ENCODE data around the gene PNO1.

Gene PNO1

DNA sequence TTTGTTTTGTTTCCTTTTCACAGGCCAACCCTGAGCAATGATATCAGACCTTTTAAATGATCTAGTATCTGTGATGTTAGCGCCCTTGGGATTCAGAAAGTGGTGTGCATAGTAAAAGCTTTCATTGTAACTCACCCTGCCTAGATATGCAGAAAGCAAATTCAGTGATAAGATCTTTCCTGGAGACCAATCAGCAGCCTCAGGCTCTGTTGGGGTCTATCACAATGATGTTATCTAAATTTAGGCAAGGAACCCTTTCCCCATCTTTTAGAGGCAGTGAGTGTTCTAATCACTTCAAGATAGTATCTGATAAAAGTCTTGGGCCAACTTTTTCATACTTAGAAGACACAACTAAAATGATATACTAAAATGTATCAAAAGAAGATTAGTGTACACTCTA, 23.6 kb upstream of the PNO1 start:
- no peak for DNase-seq (ENCODE audit: low spot score)
- TF ChIP-seq, protein P1, sequence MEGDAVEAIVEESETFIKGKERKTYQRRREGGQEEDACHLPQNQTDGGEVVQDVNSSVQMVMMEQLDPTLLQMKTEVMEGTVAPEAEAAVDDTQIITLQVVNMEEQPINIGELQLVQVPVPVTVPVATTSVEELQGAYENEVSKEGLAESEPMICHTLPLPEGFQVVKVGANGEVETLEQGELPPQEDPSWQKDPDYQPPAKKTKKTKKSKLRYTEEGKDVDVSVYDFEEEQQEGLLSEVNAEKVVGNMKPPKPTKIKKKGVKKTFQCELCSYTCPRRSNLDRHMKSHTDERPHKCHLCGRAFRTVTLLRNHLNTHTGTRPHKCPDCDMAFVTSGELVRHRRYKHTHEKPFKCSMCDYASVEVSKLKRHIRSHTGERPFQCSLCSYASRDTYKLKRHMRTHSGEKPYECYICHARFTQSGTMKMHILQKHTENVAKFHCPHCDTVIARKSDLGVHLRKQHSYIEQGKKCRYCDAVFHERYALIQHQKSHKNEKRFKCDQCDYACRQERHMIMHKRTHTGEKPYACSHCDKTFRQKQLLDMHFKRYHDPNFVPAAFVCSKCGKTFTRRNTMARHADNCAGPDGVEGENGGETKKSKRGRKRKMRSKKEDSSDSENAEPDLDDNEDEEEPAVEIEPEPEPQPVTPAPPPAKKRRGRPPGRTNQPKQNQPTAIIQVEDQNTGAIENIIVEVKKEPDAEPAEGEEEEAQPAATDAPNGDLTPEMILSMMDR (IDR thresholded peaks at IDR 0.05; ENCODE audit: borderline replicate concordance, control extremely low read depth, extremely low read depth, insufficient read depth, missing control alignments), result no peak
- in situ Hi-C loops (cut with MboI; ENCODE audit: low sequenced_read_pairs, unreplicated experiment), result no loop called here

DNA sequence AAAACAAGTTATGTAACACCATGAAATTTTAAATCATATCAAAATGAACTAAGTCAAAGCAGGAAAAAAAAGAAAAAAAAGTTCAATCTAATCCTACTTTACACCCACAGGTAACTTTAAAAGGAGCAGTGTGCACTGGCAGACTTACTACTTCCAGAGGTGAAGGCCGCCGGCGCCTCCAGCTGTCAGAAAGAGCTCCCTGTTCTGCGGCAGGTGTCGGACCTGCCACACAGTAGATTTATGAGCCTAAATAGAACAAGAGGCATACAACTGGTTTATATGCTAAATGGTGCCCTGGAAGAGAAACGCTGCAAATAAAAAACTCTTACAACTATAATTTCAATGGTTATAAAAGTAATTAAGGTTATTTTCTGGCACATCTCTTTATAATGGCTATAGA, 23.1 kb upstream of the PNO1 start:
- in situ Hi-C loops (cut with MboI; ENCODE audit: low sequenced_read_pairs, unreplicated experiment), result no loop called here
- DNase-seq (ENCODE audit: low spot score), result no peak
- TF ChIP-seq, protein P1 (IDR thresholded peaks at IDR 0.05; ENCODE audit: borderline replicate concordance, control extremely low read depth, extremely low read depth, insufficient read depth, missing control alignments), result no peak

DNA sequence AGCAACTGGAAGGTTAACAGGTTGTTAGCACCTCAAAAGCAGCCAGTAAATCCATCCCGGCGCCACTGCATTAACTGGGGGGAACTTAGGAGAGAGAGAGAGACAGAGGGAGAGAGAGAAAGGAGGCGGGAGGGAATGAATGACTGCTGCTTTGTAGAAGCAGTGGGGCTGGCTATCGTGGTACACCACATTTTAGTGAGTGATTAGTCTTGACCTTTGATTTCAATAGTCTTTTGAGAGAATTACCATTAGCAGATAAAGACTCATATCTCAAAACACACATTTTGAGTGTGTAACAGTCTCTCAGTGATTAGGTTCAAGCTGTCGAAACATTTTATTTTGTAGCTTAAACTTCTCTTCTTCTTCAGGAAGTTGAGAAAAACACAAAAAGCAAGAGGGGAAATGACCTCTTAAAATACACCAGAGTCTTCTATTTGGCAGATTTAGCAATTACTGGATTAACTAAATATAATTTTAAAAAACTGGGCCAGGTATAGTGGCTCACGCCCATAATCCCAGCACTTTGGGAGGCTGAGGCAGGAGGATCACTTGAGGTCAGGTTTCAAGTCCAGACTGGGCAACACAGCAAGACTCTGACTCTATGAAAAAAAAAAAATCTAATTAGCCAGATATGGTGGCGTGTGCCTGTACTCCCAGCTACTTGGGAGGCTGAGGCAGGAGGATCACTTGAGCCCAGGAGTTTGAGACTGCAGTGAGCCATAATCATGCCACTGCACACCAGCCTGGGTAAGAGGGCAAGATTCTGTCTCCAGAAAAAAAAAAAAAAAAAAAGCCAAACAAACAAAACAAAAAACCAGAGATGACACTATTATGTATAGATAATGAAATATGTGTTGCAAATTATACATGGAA, 22.0 kb upstream of the PNO1 start:
- no peak for DNase-seq (ENCODE audit: low spot score)
- TF ChIP-seq, protein P1 (IDR thresholded peaks at IDR 0.05; ENCODE audit: borderline replicate concordance, control extremely low read depth, extremely low read depth, insufficient read depth, missing control alignments), result no peak
- in situ Hi-C loops (cut with MboI; ENCODE audit: low sequenced_read_pairs, unreplicated experiment), result no loop called here

DNA sequence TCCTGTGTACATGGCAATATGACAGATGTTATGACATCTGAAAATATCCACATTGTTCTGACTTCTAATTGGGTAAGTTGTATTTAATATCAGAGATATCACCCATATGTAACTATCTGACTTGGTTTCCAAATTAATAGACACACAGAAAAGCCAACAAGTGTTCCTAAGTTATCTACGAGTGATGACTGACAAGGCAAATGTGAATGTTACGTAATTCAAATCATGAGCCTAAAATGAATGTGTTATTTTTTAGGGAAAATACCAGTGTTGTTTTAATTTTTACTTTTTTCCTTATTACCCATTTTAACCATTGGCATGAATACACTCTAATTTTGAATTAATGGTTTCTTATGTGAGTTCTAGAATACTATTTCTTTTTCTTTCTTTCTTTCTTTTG, 15.8 kb upstream of the PNO1 start:
- TF ChIP-seq, protein P1 (IDR thresholded peaks at IDR 0.05; ENCODE audit: borderline replicate concordance, control extremely low read depth, extremely low read depth, insufficient read depth, missing control alignments), result no peak
- no peak for DNase-seq (ENCODE audit: low spot score)
- in situ Hi-C loops (cut with MboI; ENCODE audit: low sequenced_read_pairs, unreplicated experiment), result no loop called here

DNA sequence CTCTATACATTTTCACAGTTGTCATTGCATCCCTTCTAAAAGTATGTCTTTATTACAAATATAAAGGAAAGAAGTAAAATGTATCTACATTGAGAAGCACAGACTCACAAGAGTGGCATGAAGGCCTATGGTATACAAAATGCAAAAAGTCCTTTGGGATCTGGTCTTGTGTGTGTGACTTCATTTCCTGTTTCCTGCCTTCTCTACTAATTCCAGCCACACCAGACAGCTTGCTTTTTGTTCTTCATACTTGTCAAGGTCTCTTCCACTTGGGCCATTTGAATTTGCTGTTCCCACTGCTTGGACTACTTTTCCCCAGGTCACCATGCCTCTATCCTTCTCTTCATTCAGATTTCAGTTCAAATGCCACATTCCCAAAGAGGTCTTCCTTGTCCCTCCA, 6.7 kb upstream of the PNO1 start:
- no peak for DNase-seq (ENCODE audit: low spot score)
- TF ChIP-seq, protein P1 (IDR thresholded peaks at IDR 0.05; ENCODE audit: borderline replicate concordance, control extremely low read depth, extremely low read depth, insufficient read depth, missing control alignments), result no peak
- in situ Hi-C loops (cut with MboI; ENCODE audit: low sequenced_read_pairs, unreplicated experiment), result no loop called here

DNA sequence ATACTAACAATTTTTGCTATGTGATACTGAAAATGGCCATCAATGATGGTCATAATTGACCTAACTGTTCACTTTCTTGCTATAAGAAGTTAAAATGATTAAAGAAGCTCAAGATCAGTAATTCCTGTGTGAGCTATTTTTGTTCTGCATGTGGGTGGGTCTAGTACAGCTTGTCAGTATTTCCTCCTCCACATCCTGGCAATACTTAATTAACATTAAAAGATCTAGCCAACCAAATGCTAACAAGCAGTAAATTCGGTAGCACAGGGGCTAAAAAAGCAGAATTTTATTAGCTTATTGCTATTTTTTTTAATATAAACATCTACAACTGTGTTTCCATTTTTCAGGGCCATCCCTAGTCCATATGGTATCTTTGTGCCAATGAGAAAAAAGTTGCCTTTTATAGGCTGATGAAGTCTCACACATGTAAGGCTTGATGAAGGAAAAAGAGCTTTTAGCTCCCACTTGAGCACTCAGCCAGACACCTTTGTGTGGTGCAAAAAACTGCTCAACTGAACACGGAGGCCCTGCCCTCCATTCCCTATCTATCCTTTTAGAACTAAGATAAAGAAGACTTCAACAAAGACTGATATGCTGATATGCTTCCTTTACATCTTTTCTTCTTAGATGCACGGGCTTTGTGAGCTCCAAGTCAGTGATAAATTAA, 4.9 kb upstream of the PNO1 start:
- no peak for DNase-seq (ENCODE audit: low spot score)
- TF ChIP-seq, protein P1 (IDR thresholded peaks at IDR 0.05; ENCODE audit: borderline replicate concordance, control extremely low read depth, extremely low read depth, insufficient read depth, missing control alignments), result no peak
- in situ Hi-C loops (cut with MboI; ENCODE audit: low sequenced_read_pairs, unreplicated experiment), result no loop called here
